SK-N-SH (cell line): ENCODE data around the gene SLC35A2. TPM values are rescaled to one million over a fixed set of nuclear protein-coding genes. Genes with fewer than 3 reads are reported as not detected.

Experiments
- CTCF ChIA-PET: fragments of 300-600, 350-600 bp; formaldehyde crosslinking; extraction: SDS; loops from one replicate; lab custom pipeline; 2021; lab: Yijun Ruan, JAX
- POLR2A ChIA-PET: fragments of 350-600 bp; sonication (Branson Sonifier 250); formaldehyde crosslinking; extraction: SDS; loops from one replicate; lab custom pipeline; 2020; ENCODE audit warnings: antibody characterized with exemption, inconsistent platforms; lab: Yijun Ruan, JAX
- DNase-seq: peaks from one replicate; pipeline ENCODE4 v3.0.0; 2012
- H2AFZ ChIP-seq: fragments of 200-600 bp; sonication (generic); 2 replicates; pipeline ENCODE4 v1.8.1; 2016; ENCODE audit warnings: antibody characterized with exemption, mild to moderate bottlenecking, low read depth
- H3F3A ChIP-seq: fragments of 200-600 bp; sonication (generic); replicated peaks from 2 replicates; pipeline ENCODE3; 2016; ENCODE audit warnings: antibody characterized with exemption, mild to moderate bottlenecking; ENCODE audit not compliant: insufficient read depth
- H3K27ac ChIP-seq, 2 experiments: fragments of 200-500 bp in 1 of 2; fragments of 200-600 bp in 1 of 2; sonication (Bioruptor generic) in 1 of 2; sonication (generic), shearing (Covaris generic) in 1 of 2; 2 replicates each; pipeline versions ENCODE4 v1.5.1 to v1.6.1; 2014 to 2016; ENCODE audit warnings: low read depth in 2 of 2, inconsistent platforms in 1 of 2, low read length in 1 of 2, mild to moderate bottlenecking in 1 of 2, mixed read lengths in 1 of 2
- H3K27me3 ChIP-seq: fragments of 200-600 bp; sonication (generic), shearing (Covaris generic); 2 replicates; pipeline ENCODE4 v1.6.1; 2016; ENCODE audit warnings: mixed run types; ENCODE audit not compliant: insufficient read depth
- H3K36me3 ChIP-seq, 2 experiments: fragments of 200-500 bp in 1 of 2; fragments of 200-600 bp in 1 of 2; sonication (Bioruptor generic) in 1 of 2; sonication (generic) in 1 of 2; replicated peaks in 1 of 2; 2 replicates each; pipeline versions ENCODE3 to v1.5.1; 2014 to 2016; ENCODE audit warnings: low read length in 1 of 2, mild to moderate bottlenecking in 1 of 2; ENCODE audit not compliant: insufficient read depth in 2 of 2, control insufficient read depth in 1 of 2
- H3K4me1 ChIP-seq, 2 experiments: fragments of 200-500 bp in 1 of 2; fragments of 200-600 bp in 1 of 2; sonication (Bioruptor generic) in 1 of 2; sonication (generic), shearing (Covaris generic) in 1 of 2; 2 replicates each; pipeline versions ENCODE4 v1.5.1 to v1.6.1; 2014 to 2016; ENCODE audit warnings: low read depth in 1 of 2, low read length in 1 of 2, mixed run types in 1 of 2; ENCODE audit not compliant: insufficient read depth in 2 of 2, control insufficient read depth in 1 of 2
- H3K4me2 ChIP-seq: fragments of 200-600 bp; sonication (generic), shearing (Covaris generic); 2 replicates; pipeline ENCODE4 v1.6.1; 2017; ENCODE audit warnings: mixed run types
- H3K4me3 ChIP-seq, 2 experiments: fragments of 200-500 bp in 1 of 2; fragments of 200-600 bp in 1 of 2; sonication (Bioruptor generic) in 1 of 2; sonication (generic), shearing (Covaris generic) in 1 of 2; 2 replicates each; pipeline versions ENCODE4 v1.5.1 to v1.8.1; 2014 to 2016; ENCODE audit warnings: low read depth in 2 of 2, inconsistent platforms in 1 of 2, low read length in 1 of 2, mild to moderate bottlenecking in 1 of 2, mixed read lengths in 1 of 2, moderate library complexity in 1 of 2
- H3K79me2 ChIP-seq: fragments of 200-600 bp; sonication (generic); 2 replicates; pipeline ENCODE4 v1.8.1; 2017; ENCODE audit warnings: mild to moderate bottlenecking; ENCODE audit not compliant: insufficient read depth
- H3K9ac ChIP-seq: fragments of 200-600 bp; sonication (generic); 2 replicates; pipeline ENCODE4 v1.6.1; 2017; ENCODE audit warnings: mixed run types
- H3K9me2 ChIP-seq: fragments of 200-600 bp; sonication (generic); 2 replicates; pipeline ENCODE4 v1.6.1; 2017; ENCODE audit warnings: mixed run types
- H3K9me3 ChIP-seq: fragments of 200-600 bp; sonication (generic); 2 replicates; pipeline ENCODE4 v1.6.1; 2017; ENCODE audit warnings: mixed run types, mild to moderate bottlenecking, moderate library complexity
- H4K20me1 ChIP-seq: fragments of 200-600 bp; sonication (generic); 2 replicates; pipeline ENCODE4 v1.6.1; 2017; ENCODE audit warnings: mild to moderate bottlenecking, mixed run types; ENCODE audit not compliant: insufficient read depth
- CHD2 ChIP-seq: fragments of 150-350 bp; IDR thresholded peaks from 2 replicates; pipeline ENCODE4 v1.6.1; 2018; ENCODE audit warnings: low read length; ENCODE audit not compliant: partially characterized antibody
- ELF1 ChIP-seq: IDR thresholded peaks from 2 replicates; pipeline ENCODE4 v1.4.0; 2012
- EP300 ChIP-seq, 2 experiments: IDR thresholded peaks; 2 replicates each; pipeline versions ENCODE4 v1.4.0 to v1.6.1; 2012; ENCODE audit warnings: borderline replicate concordance in 1 of 2, low read depth in 1 of 2, low read length in 1 of 2
- FOSL2 ChIP-seq: IDR thresholded peaks from 2 replicates; pipeline ENCODE4 v1.4.0; 2012; ENCODE audit warnings: low read depth, mild to moderate bottlenecking, moderate library complexity, borderline replicate concordance
- GATA2 ChIP-seq: sonication (generic); formaldehyde crosslinking; IDR thresholded peaks from 2 replicates; pipeline ENCODE4 v1.5.0; 2020; ENCODE audit warnings: mild to moderate bottlenecking, missing genetic modification reagents
- IRF3 ChIP-seq: fragments of 150-350 bp; IDR thresholded peaks from 2 replicates; pipeline ENCODE4 v1.6.1; 2016; ENCODE audit warnings: mild to moderate bottlenecking, low read depth, low read length
- JUND ChIP-seq: IDR thresholded peaks from 2 replicates; pipeline ENCODE4 v1.4.0; 2012
- MAX ChIP-seq: IDR thresholded peaks from 2 replicates; pipeline ENCODE4 v1.4.0; 2012; ENCODE audit warnings: low read depth
- MXI1 ChIP-seq: IDR thresholded peaks from 2 replicates; pipeline ENCODE4 v1.6.1; 2012; ENCODE audit warnings: mild to moderate bottlenecking, low read depth, low read length, improper control_type of control experiment
- NFIC ChIP-seq: IDR thresholded peaks from 2 replicates; pipeline ENCODE4 v1.4.0; 2012; ENCODE audit warnings: borderline replicate concordance
- PBX3 ChIP-seq: IDR thresholded peaks from 2 replicates; pipeline ENCODE4; 2012
- RAD21 ChIP-seq: IDR thresholded peaks from 2 replicates; pipeline ENCODE4 v1.6.1; 2012; ENCODE audit warnings: mild to moderate bottlenecking, low read length
- RCOR1 ChIP-seq: fragments of 150-350 bp; IDR thresholded peaks from 2 replicates; pipeline ENCODE4 v1.6.1; 2017; ENCODE audit warnings: antibody characterized with exemption, low read length
- RXRA ChIP-seq: IDR thresholded peaks from 2 replicates; pipeline ENCODE4 v1.4.0; 2012; ENCODE audit warnings: low read depth, mild to moderate bottlenecking, borderline replicate concordance
- SIN3A ChIP-seq: IDR thresholded peaks from 2 replicates; pipeline ENCODE4 v1.6.1; 2012; ENCODE audit warnings: low read depth, mild to moderate bottlenecking, low read length, moderate library complexity, borderline replicate concordance
- SMC3 ChIP-seq: IDR thresholded peaks from 2 replicates; pipeline ENCODE4 v1.6.1; 2012; ENCODE audit warnings: low read depth, low read length, improper control_type of control experiment
- TCF12 ChIP-seq: IDR thresholded peaks from 2 replicates; pipeline ENCODE4 v1.4.0; 2012
- USF1 ChIP-seq: IDR thresholded peaks from 2 replicates; pipeline ENCODE4 v1.4.0; 2012; ENCODE audit warnings: low read depth, borderline replicate concordance
- YY1 ChIP-seq: IDR thresholded peaks from 2 replicates; pipeline ENCODE4 v1.4.0; 2012; ENCODE audit warnings: low read depth, mild to moderate bottlenecking
- WGBS: methylation state at CpG from one replicate; pipeline ENCODE4 v1.1.6; 2017; ENCODE audit warnings: low lambda C conversion rate; 5-methylcytosine and 5-hydroxymethylcytosine counted together
- polyA plus RNA-seq, 3 experiments: library from polyadenylated mRNA; depleted of rRNA; stranded (reverse); fragments of >200 nt; gene quantifications; 2 replicates each; pipeline ENCODE4 v1.2.3, GENCODE V29; 2012

Gene SLC35A2
- polyA plus RNA-seq, 1 of the 3 experiments (the other 2 are of a cell fraction) = 71.3 TPM

- Histone ChIP-seq H3K36me3 (peaks cover 0 to 17% of the 10 kb centered on the region in 2 experiments), H3K9me2 (no peaks in the 10 kb centered on the region), H3K4me3 (no peak overlapping the region), H3K27me3 (no peaks in the 10 kb centered on the region), H3K27ac (no peak overlapping the region), H3K4me2 (no peak overlapping the region), H3F3A (peaks cover 10% of the 10 kb centered on the region), H3K9ac (no peak overlapping the region), H4K20me1 (0 out of 2 replicates have a peak, but pooled peaks cover 8% of the 10 kb centered on the region), H3K4me1 (peaks cover 5 to 31% of the 10 kb centered on the region in 2 experiments; a peak in 2 of 4 replicates), H3K9me3 (no peaks in the 10 kb centered on the region), H3K79me2 (peaks cover 19% of the 10 kb centered on the region), H2AFZ (no peak overlapping the region)
- 87% methylated on average over 9 of the region's 13 CpGs for WGBS
- ChIA-PET POLR2A (no interaction called here), CTCF (interaction anchor here (1.9 to 3.2 kb wide), 2 partner anchors 12 to 23 kb away, joined by 6 to 12 read pairs; no protein-coding TSS in a partner anchor)
- no peak for DNase-seq
- no peak for TF ChIP-seq IRF3
- no peak for TF ChIP-seq ELF1
- TF ChIP-seq RAD21 = no peak
- TF ChIP-seq SIN3A = no peak
- no peak for TF ChIP-seq RCOR1
- TF ChIP-seq MAX = no peak
- no peak for TF ChIP-seq CHD2
- TF ChIP-seq YY1 = no peak
- TF ChIP-seq GATA2 (CRISPR knock-in tag) = no peak
- TF ChIP-seq NFIC = no peak
- no peak for TF ChIP-seq EP300 (IDR thresholded peaks at IDR 0.05; ENCODE audit: borderline replicate concordance in 1 of 2, low read depth in 1 of 2, low read length in 1 of 2)
Observed at GRCh38 chrX:48914593-48915493, 3.4 kb upstream of the SLC35A2 start.

GRCh38 chrX:48913605-48914366, 2.3 kb upstream of the SLC35A2 start:
- Histone ChIP-seq H3K9me3 (no peaks in the 10 kb centered on the region), H3K4me2 (no peak overlapping the region), H3K27me3 (no peaks in the 10 kb centered on the region), H3K79me2 (peaks cover 30% of the 10 kb centered on the region), H4K20me1 (0 out of 2 replicates have a peak, but pooled peaks cover 8% of the 10 kb centered on the region), H3K9me2 (no peaks in the 10 kb centered on the region), H3K27ac (no peak overlapping the region), H2AFZ (no peak overlapping the region), H3F3A (peaks cover 4% of the 10 kb centered on the region), H3K4me1 (peaks cover 0 to 27% of the 10 kb centered on the region in 2 experiments; a peak in 1 of 4 replicates), H3K36me3 (peaks cover 4 to 24% of the 10 kb centered on the region in 2 experiments), H3K9ac (no peak overlapping the region), H3K4me3 (no peak overlapping the region)
- CTCF ChIA-PET = interaction anchor here (3.2 kb wide), 1 partner anchor 11 kb away, joined by 12 read pairs; no protein-coding TSS in a partner anchor
- POLR2A ChIA-PET = no interaction called here
- DNase-seq = no peak
- 91% methylated on average over 5 of the region's 5 CpGs for WGBS
- TF ChIP-seq USF1 (no peak), FOSL2 (no peak), NFIC (no peak), PBX3 (no peak), MXI1 (no peak), JUND (no peak), SMC3 (no peak), RXRA (no peak), TCF12 (no peak), YY1 (no peak)
